Mucosa of gallbladder (tissue), 1 donor: ENCODE results near the gene KCTD5. TPM values are rescaled to one million over a fixed set of nuclear protein-coding genes. Genes with fewer than 3 reads are reported as not detected.
A peak's percentile ranks its signal among the peaks of the same experiment; 100 is the strongest.
"Not testable (repeated sequence)": the region's sequence is repeated elsewhere in the genome, so short reads cannot be mapped to it uniquely, and the experiment has no call there.

Experiments used
- DNase-seq: peaks from one replicate; pipeline ENCODE4 v3.0.0-alpha.2; 2020; ENCODE audit warnings: low spot score
- total RNA-seq: library from RNA; stranded (reverse); gene quantifications from one replicate; pipeline ENCODE4 v1.2.1, GENCODE V29; 2021
- donor health status: DM: no; HTN: no; CAD: no.

The KCTD5 gene
- total RNA-seq, 1 donor from 2014 or later = 18.6 TPM

DNA sequence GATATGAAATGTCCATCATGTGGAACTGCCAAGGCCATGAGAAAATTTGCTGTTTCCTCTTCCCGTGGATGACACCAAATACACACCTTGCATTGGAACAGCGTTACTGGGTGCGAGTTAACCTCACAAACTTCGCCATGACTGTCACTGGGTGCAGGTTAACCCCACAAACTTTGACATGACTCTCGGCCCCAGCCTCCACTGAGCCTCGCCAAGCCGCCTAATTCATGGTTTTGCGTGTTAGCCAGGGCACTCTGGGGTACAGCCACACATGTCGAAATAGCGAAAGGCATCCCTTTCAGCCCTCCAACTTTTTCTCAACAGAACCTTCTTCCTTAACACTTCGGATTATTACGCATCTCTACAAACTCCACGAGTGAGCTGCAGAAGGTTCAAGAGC, 10.6 kb upstream of the KCTD5 start:
- no peak for DNase-seq

DNA sequence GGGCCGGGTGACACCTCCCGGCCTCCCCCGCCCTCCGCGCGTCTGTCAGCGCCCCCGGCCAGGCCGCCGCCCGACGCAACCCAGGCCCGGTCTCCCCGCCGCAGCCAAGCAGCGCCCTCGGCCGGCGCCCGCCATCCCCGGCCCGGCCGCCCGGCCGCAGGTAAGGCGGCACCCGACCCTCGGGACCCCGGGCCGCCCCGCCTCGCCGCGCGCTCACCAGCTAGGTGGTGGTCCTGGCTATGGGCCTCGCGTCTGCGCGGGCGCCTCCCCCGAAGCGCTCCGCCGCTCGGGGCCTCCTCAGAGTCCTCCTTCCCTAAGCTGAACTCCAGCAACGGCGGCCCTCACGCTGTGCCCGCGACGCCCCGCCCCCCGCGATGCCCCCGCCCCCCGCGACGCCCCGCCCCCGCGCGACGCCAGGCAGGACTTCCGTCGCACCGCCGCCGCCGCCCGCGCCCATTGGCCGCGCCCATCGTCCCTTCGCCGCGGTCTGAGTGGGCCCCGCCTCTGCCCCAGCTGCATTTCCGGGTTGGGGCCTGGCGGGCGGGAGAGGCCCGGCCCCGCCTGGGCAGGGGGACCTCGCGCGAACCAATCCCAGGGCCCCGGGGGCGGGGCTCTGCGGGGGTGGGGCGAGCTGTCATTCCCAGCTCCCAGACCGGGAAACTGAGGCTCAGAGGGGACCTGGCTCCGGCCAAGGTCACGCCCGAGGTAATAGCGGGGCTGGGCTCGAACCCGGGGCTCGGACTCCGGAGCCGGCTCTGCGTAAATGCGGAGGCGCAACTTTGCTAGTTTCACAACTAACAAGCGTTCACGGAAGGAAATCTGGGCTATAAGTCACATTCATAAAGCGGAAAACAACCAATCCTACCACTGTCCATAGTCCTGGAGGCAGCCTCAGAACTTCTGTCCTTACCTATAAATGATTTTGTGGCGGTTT, 9.0 kb upstream of the KCTD5 start:
- DNase-seq = peak; percentile 96

DNA sequence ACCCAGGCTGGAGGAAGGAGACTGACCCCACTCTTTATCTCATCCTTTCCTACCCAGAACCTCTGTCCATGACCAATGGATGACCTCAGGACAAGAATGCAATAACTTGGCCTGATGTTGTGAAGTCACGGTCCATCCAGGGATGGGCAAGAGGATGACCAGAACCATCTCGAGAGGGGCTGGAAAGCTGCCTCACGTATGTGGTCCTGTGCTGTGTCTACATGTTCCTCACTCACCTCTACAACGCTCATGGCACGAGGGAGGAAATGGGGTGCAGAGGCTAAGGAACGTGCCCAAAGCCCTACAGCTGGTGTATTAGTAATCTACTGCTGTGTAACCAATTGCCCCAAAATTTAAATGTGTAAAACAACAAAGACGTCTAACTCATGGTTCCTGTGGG, 7.3 kb upstream of the KCTD5 start:
- DNase-seq = no peak

DNA sequence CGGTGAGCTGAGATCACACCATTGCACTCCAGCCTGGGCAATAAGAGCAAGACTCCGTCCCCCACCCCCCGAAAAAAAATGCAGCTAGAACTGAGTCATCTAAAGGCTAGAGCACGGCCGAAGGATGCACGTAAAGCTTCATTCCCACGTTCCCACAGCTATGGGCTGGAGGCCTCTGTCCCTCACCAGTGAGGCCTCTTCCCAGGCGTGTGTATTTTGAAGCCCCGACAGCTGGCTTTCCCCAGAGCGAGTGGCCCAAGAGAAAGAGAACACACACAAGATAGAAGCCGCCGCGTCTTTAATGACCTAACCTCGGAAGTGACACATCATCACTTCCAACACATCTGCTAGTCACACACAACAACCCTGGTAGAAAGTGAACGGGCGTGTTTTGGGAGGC, 6.6 kb upstream of the KCTD5 start:
- no peak for DNase-seq

DNA sequence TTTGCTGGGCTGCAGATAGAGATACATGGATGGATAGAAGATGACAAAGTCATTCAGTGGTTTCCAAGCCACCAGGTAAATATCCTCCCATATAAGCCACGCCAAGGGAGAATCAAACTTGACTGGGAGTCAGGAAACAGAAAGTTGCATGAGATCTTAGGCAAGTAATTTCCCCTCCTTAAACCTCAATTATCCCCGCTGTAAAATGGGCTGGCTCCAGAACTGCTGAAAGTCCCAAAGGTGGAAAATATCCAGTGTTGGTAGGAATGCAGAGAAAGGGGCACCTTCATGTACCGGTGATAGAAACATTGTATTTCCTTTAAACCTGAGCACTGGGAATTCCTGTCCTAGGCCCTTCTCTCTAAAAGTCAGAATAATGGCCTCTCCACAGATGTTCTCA, 5.4 kb upstream of the KCTD5 start:
- DNase-seq = not testable (repeated sequence)

DNA sequence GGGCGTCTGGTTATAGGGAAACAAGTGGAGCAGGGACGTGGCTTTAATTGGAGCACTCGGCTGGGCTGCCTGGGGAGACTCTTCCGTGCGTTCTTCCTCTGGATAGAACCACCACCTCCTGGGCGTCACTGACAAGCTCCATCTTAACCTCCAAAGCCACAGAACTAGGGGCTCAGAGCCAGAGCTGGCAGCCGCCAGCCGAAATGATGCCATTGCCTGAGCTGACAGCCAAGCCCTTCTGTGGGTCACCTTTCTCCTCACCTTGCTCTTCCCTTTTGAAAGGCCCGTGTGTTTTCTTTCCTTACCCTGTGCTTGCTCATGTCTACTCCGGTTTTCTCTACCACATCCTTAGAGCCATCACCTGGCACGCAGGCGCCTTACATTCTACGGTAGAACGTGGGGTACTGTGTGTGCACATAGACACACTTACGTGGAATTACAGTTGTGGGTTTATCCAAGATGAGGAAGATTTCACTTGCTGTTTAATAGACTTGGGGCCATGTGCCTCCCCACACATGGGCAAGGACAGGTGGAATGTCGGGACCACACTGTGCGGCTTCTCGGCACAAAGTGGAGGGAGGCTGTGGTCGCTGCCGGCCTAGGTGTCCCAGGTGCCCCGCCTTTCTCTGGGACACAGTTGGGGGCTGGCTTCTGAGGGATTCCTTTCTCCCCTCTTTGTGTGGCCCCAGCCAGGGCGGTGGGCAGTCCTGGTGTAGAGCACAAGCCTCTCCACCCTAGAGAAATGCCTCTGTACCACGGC, 3.9 kb upstream of the KCTD5 start:
- not testable (repeated sequence) for DNase-seq

DNA sequence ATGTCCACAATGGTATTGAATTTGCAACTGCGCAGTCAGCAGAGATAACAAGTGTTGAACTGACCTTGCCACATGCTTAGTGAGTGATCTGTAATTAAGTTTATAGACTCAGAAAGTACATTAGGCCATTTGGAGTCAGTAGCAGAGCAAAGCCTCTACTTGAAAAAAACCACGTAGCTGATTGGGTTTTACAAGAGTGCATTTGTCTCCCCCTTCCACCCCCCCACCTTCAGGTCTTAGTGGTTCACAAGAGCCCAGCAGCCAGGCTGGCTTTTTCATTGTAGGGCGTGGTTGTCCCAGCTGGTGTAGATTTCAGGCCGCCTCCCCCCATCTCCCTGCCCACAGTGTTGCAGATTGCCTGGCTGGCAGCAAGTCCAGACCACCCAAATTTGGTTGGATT, 2.4 kb upstream of the KCTD5 start:
- not testable (repeated sequence) for DNase-seq

DNA sequence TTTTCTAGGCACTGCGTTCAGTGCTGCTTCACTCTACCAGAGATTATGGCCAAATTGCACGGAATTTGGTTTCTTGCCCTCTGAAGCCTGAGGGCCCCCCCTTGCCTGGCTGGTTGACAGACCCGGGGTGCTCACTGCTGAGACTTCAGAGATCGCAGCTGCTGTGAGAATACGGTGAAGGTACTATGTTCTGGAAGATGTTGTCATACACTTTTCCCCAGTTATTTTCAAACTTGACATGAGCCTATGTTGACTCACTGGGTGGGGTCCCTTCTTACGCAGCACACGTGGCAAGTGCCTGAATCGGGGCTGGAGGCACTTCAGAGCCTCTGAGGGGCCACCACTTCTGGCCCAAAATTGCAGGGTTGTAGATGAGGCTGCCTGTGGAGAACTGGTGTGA, 2.0 kb upstream of the KCTD5 start:
- not testable (repeated sequence) for DNase-seq

DNA sequence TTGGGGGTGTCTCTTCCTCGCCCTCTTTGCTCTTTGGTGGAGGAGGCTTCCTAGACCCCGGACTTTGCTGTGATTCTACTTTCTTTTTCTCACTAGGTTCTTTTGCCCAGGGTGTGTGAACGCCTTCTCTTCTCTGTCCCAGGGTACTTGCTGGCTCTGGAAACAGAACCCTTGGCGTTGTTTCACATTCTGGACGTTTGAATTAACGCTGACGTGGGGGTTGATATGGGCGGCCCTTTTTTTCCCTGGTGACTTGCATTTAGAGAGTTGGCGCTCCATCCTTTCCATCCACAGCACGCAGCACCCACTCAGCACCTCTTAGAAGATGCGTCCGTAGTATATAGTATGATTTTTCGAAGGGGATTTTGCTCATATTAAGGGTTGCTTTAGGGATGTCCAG, 718 bp downstream of the KCTD5 start:
- DNase-seq = not testable (repeated sequence)

DNA sequence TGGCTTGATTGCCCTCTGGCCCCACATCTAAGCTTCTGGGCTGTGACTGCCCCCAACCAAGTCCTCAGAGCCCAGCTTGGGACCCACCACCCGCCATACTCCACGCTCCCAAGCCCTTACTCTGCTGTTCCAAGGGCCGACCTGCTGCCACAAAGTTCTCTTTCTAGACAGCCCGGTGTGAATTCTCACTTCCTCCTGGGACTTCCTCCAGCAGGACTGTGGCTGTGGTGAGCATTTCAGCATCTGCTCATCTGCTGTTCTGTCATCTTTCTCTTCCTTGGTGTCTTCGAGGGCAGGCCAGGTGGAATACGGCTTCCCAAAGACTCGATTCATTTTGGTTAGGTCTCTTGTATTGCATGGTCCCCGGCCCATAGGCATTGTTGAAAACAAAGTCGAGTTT, 3.8 kb downstream of the KCTD5 start:
- DNase-seq = not testable (repeated sequence)

DNA sequence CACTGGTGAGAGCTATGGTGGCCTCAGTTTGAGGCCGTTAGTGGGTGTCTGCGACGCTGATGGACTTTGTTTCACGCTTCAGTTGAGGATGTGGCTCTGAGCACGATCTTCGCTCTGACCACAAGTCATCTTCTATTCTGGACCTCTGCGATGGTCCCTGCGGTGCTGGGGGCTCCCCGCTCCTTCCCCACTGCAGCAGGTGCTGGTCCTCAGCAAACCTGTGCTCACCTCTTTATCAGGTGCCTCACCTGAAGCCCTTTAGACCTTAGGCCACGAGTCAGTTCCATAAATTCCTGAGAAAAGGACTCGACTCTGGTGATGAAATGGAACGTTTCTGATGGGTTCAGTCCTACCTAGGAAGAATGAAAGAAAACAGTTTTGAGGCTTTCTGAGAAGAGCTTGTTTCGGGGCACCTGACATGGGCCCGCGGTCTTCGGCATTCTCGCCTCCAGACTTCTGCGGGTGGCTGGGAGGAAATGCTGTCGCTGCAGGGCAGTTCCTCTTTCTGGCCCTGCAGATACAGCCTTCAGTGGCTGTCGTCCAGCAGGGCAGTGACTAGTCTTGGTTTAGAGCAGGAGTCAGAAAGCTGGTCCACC, 4.7 kb downstream of the KCTD5 start:
- DNase-seq = peak; percentile 37

DNA sequence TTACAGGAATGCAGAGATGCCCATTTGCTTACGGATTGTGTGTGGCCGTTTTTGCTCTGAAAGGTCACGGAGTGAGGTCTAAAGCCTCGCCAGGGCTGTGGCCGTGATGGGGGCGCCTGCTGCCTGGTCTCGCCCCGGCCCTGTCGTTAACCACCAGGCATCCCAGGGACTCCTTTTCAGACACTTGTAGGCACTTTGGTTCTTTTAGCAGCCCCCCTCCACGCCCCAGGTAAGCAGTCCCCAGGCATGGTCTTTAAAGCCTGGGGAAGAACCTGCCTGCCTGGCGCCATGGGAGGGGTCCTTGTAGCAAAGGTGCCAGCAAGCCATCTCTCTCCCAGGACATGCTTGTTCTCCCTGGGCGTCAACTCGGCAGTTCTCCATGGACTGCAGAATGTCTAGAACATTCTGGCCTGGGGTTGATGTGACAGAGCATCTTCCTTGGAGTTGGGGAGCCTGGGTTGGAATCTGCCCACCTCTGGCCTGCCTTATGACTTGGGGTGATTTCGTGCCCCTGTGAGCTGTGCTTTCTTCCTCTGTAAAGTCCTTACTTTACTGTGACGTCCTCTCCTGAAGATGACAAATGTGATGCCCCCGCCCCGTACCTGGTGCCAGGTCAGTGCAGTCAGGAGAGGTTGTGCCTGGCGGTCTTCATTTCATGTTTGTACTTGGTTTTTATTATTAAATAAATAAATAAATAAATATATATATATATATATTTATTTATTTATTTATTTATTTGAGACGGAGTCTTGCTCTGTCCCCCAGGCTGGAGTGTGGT, 5.4 kb downstream of the KCTD5 start:
- DNase-seq = no peak

DNA sequence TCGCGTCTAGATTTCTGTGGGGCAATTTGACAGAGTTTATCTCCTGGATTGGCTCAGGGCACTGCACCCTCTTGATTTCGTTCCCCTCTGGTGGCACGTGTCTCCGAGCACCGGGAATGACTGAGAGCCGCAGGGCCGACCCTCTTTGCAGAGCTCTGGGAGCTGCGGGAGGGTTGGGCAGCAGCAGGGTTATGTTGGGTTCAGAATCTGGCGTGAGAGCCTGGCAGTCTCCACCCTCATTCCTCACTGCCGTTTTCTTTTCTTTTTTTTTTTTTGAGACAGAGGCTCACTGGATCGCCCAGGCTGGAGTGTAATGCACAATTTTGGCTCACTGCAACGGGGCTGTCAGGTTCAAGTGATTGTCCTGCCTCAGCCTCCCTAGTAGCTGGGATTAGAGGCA, 7.1 kb downstream of the KCTD5 start:
- not testable (repeated sequence) for DNase-seq

DNA sequence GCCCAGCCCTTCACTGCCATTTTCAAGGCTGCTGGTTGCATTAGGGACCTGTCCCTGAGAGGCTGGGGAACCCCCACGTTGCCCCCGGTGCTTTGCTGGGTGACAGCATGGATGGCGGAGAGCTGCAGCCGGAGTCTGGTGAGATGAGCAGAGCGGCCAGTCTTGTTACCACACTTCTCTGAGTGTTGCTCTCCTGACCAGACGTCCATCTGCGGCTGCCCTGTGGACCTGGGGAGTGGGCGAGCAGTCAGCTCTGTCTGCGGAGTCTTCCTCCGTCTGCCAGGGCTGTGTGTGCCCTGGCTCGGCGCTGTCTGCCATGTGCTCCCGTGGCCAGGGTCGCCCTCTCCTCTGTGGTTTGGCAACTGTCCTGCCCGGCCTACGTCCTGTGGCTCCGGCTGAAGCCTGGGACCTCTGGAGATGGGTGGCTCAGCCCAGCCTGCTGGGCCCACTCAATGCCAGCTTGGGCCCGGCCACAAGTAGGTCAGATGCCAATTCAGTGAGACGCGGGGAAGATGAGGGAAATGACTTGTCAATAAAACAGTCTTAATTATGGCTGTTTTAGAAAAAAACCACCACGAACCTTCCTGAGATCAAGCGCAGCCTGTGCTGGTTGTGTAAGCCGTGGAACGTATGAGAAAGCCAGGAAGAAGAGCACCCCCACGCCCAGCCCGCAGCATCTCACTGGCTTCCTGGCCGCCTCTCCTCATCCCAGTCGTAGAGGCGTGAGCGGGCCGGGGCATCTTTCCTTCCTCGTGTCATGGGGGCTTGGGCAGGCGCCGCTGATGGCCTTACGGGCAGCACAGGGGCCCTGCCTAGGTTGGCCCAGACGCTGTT, 7.9 kb downstream of the KCTD5 start:
- DNase-seq = no peak

DNA sequence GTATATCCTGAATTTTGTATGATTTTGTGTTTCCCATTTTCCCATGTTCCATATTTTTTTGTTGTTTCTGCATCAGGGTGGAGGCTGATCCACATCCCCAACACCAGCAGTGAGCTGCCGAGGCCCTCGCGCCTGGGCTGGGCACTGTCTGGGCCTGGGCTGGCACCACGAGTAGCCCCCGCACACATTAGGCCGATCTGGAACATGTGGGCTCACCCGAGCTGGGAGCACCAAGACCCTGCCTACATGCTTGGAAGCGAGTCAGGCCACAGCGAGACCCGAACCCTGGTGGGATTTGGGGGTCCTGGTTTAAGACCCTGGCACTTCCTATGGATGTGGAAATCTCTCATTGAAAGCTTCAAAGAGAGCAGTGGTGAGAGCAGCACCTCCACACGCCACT, 8.5 kb downstream of the KCTD5 start:
- DNase-seq = no peak

DNA sequence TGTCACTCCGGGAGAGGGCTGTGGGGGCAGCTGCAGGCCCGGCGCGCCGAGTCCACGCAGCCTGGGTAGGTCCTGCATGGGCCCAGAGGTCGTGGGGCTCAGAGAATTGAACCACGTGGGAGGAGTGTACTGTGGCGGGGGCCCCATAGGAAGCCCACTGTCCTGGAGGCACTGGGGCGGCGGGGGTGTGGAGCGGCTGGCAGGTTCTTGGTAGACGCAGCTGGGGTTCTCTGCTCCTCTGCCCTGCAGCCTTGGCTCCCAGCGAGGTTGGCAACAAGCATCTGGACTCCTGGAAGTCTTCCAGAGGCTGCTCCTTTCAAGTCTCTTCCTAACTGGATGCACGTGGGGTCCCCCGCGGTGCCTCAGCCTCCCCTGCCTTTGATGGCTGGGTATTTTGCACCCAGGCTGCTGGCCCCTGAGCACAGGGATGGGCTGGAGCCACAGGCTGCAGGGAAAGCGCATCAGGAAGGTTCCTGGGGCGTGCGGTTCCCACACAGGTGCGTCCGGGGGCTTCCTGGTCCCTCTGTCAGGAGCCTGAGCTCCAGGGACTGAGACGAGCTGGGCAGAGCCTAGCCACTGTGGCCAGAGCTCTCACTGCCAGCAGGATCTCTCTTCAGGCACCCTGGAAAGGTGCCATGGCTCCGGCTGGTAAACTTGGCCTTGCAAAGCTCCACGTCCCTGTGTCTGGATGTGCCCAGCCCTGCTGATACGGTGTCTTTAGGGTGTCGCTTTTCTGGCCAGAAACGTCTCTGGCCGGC, 9.3 kb downstream of the KCTD5 start:
- no peak for DNase-seq

DNA sequence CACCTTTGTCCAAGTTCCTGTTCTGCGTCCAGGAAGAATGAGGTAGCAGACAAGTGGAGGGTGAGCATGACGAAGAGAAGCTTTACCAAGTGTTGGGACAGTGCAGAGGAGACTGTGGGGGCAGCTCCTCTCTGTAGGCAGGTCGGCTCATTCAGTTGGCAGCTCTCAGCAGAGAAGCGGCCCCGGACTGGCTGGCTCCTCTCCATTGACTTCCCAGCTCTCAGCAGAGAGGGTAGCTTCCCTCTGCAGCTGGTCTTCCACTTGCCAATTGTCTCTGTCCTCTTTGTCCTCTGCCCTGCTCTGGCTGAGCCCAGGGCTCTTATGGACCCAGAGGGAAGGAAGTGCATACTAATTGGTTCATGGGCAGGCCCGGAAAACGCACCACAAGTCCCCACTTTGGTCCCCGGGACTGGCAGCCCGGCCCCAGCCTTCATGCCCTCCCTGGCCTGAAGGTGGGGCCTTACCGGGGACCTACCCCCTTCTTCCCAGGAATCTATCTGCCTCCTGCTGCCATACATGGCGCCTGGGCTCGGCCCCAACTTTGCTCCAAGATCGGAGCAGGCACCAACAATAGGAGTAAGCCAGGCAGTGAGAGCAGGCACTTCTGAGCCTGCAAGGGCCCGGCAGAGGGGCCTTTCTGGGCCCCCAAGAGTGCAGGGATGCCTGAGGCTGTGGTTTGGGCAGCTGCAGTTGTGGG, 10.1 kb downstream of the KCTD5 start:
- DNase-seq = no peak

DNA sequence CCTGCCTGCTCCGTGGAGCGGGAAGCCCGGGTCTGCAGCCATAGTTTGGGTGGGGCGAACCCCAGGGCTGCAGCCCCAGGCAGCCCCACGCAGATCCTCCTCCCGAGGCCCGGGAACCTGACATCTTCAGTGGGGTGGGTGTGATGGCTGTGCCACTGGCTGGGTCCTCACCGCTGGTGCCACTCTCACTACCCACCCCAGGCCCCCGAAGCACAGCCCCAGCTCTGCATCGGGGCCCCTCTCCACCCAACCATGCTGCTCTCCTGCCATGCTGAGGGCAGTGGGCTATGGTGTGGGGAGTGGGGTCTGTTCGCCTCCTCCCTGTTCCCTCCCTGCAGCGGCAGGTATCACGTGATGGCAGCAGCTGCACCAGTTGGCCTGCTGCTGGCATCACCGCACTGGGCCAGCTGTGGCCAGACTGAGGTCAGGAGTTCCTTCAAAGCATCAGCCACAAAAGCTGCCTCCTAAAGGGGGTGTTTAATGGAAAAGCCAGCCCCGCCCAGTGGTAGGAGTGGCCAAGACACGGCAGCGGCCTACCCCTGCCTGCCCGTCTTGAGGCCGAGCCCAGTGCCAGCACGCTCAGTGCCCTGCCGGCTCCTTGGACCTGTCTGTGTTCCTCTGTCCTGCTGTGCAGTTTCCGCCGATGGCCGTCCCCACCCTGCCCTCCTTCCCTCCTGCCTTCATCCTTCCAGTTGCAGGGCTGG, 10.8 kb downstream of the KCTD5 start:
- no peak for DNase-seq
